GM21528 (cell line): ENCODE results near the gene NBPF1.
"Not testable (repeated sequence)": the region's sequence is repeated elsewhere in the genome, so short reads cannot be mapped to it uniquely, and the experiment has no call there.

Experiments
- ATAC-seq: cut with Tn5 transposase; IDR thresholded peaks from one replicate; pipeline ENCODE4 v1.9.1; 2021; ENCODE audit warnings: mild to moderate bottlenecking, moderate library complexity; ENCODE audit not compliant: unreplicated experiment, low FRiP score

The NBPF1 gene

GRCh38 chr1:16520435-16521287 lies 92.7 kb downstream of the NBPF1 start:
- ATAC-seq = not testable (repeated sequence)

GRCh38 chr1:16519255-16519951 lies 94.0 kb downstream of the NBPF1 start:
- not testable (repeated sequence) for ATAC-seq

- not testable (repeated sequence) for ATAC-seq
Measured at GRCh38 chr1:16518913-16519254, 94.5 kb downstream of the NBPF1 start.

DNA sequence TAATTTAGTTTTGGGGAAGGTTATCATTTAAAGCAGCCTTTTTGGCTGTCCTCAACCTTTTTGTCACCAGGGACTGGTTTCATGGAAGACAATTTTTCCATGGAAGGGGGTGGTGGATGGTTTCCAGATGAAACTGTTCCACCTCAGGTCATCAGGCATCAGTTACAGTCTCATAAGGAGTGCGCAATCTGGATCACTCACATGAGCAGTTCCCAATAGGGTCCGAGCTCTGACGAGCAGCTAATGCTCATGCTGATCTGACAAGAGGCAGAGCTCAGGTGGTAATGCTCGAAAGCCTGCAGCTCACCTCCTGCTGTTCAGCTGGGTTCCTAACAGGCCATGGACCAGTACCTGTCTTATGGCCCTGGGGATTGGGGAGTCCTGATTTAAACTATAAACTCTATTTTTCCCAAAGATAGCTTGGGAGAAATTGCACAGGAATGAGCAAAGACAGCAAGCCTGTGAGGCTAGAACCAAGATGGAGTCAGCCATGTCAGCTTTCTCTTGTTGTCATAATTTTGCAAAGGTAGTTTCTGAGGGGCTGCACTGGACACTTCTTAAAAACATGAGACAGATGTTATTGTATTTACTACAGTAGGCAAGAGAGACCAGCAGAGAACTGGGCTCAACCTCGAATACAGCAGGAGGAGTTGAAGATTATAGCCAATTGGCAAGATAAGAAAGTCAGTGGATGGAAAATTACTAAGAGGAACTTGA lies 96.5 kb downstream of the NBPF1 start:
- not testable (repeated sequence) for ATAC-seq

GRCh38 chr1:16514107-16515055 lies 99.0 kb downstream of the NBPF1 start, which contains the start of gene RNU1-1:
TSS of gene RNU1-1 (minus strand) at chr1:16514285.
- not testable (repeated sequence) for ATAC-seq

- peak; percentile 90 for ATAC-seq
Measured at GRCh38 chr1:16513412-16514106, 99.8 kb downstream of the NBPF1 start.

DNA sequence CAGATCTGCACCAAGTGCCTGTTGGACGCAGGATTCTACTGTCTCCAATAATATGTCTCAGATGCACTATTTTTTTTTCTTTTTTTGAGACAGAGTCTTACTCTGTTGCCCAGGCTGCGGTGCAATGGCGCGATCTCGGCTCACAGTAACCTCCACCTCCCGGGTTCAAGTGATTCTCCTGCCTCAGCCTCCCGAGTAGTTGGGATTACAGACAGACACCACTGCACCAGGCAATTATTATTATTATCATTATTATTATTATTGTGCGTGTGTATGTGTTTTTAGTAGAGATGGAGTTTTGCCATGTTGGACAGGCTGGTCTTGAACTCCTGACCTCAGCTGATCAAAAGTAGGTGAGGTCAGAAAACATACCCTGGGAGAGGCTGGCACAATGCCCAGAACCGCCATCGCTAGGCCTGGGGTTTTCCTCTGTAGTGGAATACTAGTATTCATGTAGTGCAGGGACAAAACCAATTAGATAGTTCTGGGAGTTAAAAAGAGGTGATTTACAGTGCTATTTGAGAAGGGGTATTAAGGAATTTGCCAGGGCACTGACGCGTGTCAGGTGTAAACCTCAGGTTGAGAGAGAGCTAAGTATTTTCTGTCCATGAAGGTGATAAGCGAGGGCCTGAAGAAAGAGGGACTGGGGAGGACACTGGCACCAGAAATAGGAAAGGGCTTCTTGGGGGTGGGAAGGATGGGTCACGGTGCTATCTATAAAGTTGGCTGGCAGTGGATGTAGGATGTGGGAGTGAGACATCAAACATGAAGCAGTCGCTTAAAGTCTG lies 100.5 kb downstream of the NBPF1 start:
- ATAC-seq = not testable (repeated sequence)
